C4-2B (cell line): ENCODE results near the gene SETD6.
"Not testable (repeated sequence)": the region's sequence is repeated elsewhere in the genome, so short reads cannot be mapped to it uniquely, and the experiment has no call there.

Experiments
- CTCF ChIP-seq: fragments of 450-650 bp; conservative IDR thresholded peaks from 2 replicates; pipeline ENCODE4 v1.5.1; 2017; ENCODE audit warnings: mild to moderate bottlenecking
- ZFX ChIP-seq: fragments of 450-650 bp; IDR thresholded peaks from 2 replicates; pipeline ENCODE4 v1.6.1; 2017

DNA sequence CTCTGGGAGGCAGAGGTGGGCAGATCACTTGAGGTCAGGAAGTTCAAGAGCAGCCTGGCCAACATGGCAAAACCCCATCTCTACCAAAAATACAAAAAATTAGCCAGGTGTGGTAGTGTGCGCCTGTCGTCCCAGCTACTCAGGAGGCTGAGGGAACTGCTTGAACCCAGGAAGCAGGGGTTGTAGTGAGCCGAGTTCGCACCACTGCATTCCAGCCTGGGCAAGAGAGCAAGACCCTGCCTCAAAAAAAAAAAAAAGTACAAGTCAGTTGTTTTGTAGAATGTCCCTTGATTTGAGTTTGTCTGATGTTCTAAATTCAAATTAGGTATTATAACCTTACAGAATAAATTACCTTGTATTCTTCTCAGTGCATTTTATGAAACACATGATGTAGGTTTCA is 50.4 kb downstream of the SETD6 start:
- not testable (repeated sequence) for TF ChIP-seq CTCF, ZFX
